Esophagus muscularis mucosa (tissue), 4 donors: Measurements from ENCODE around the gene RUNX3.

Experiments
- CTCF ChIP-seq, 3 experiments: fragments of 200-600 bp in 2 of 3; fragments of 450-650 bp in 1 of 3; sonication (generic) in 2 of 3; IDR thresholded peaks; one replicate each; pipeline ENCODE4 v1.5.1; 2017 to 2019; ENCODE audit warnings: antibody characterized with exemption in 3 of 3, mild to moderate bottlenecking in 2 of 3, moderate library complexity in 1 of 3
- EP300 ChIP-seq: sonication (generic); formaldehyde crosslinking; IDR thresholded peaks from one replicate; pipeline ENCODE4 v1.6.1; 2017; ENCODE audit warnings: antibody characterized with exemption
- POLR2A ChIP-seq: fragments of 450-650 bp; IDR thresholded peaks from one replicate; pipeline ENCODE4 v1.6.1; 2017; ENCODE audit warnings: antibody characterized with exemption, moderate library complexity, mild to moderate bottlenecking, low read depth
- POLR2AphosphoS5 ChIP-seq, 2 donors: sonication (generic); formaldehyde crosslinking; IDR thresholded peaks; one replicate each; pipeline ENCODE4 v1.6.1; 2017; ENCODE audit warnings: antibody characterized with exemption in 2 of 2

DNA sequence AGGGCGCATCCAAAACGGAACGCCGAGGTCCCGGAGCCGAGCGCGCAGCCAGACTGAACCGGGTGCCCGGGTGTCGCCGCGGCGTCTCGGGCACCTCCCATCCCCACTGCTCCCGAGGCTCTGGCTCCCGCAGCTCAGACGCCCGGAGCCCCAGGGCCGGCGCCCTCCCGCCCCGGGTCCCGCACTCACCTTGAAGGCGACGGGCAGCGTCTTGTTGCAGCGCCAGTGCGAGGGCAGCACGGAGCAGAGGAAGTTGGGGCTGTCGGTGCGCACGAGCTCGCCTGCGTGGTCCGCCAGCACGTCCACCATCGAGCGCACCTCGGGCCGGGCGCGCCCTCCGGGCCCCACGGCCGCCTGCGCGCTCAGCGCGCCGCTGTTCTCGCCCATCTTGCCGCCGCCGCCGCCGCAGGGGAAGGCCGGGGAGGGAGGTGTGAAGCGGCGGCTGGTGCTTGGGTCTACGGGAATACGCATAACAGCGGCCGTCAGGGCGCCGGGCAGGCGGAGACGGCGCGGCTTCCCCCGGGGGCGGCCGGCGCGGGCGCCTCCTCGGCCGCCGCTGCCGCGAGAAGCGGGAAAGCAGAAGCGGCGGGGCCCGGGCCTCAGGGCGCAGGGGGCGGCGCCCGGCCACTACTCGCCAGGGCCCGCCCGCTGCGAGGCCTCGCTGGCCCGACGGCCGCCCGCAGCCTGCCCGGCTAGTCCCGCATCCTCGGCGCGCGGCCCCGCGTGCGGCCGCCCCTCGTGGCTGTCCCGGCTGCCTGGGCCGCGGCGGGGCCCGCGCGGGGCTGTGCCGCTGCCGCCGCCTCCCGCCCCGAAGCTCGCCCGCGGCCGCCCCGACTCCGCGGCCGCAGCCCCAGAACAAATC, 447 bp downstream of the RUNX3 start:
- no peak for TF ChIP-seq POLR2AphosphoS5 (IDR thresholded peaks at IDR 0.05)
- TF ChIP-seq POLR2A: no peak
- no peak for TF ChIP-seq CTCF (IDR thresholded peaks at IDR 0.05)
- TF ChIP-seq EP300: no peak
